HG03045 (cell line): ENCODE results near the gene RRAGA.
"Not testable (repeated sequence)": the region's sequence is repeated elsewhere in the genome, so short reads cannot be mapped to it uniquely, and the experiment has no call there.

Experiments used
- ATAC-seq: cut with Tn5 transposase; IDR thresholded peaks from one replicate; pipeline ENCODE4 v1.9.1; 2021; ENCODE audit warnings: mild to moderate bottlenecking, moderate library complexity; ENCODE audit not compliant: unreplicated experiment

Gene RRAGA

GRCh38 chr9:19085295-19085694, 36.1 kb downstream of the RRAGA start:
- no peak for ATAC-seq

DNA sequence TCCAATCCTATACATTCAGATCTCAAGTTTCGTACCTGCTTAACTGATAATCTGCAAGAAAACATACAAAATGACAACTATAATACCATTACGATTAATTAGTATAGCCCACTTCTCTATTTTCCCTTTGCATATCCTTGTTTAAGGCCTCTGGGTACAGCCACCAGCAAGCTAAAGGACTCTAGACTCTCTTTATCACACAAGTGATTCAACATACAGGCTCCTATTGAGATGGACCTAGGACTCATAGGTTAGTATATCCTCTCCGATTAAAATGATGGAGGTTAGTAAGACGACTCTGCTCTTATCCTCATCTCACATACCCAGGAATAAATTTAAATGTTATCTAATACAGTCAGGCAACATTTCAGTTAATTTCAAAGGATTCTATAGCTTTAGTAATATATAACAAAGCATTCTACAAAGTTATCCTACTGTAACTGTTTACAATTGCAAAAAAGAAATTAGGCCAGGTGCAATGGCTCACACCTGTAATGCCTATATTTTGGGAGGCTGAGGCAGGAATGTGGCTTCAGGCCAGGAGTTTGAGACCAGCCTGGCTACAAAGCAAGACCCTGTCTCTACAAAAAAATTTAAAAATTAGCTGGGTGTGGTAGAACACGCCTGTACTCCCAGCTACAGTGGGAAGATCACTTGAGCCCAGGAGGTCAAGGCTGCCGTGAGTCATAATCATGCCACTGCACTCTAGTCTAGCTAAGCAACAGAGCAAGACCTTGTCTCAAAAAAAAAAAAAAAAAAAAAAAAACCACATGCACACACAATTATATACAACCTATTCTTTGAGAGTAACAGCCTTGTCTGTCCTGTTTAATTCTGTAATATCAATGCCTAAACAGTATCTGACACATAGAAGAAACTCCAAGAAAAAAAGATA, 38.1 kb downstream of the RRAGA start:
- no peak for ATAC-seq

GRCh38 chr9:19097431-19097830, 48.2 kb downstream of the RRAGA start:
- not testable (repeated sequence) for ATAC-seq
